CD4-positive, alpha-beta T cell treated with Interleukin-10 for 1 hour (primary cell): Measurements from ENCODE around the gene SIGLEC11.

ENCODE experiments used
- DNase-seq: peaks from one replicate; pipeline ENCODE4 v3.0.0-alpha.2; 2020

SIGLEC11 gene

GRCh38 chr19:49924004-49924880 lies 36.7 kb downstream of the SIGLEC11 start:
- no peak for DNase-seq

- no peak for DNase-seq
Observed at GRCh38 chr19:49923055-49924003, 37.6 kb downstream of the SIGLEC11 start.

- no peak for DNase-seq
Observed at GRCh38 chr19:49921871-49922795, 38.8 kb downstream of the SIGLEC11 start.

GRCh38 chr19:49920624-49921363 lies 40.2 kb downstream of the SIGLEC11 start:
- DNase-seq = no peak

GRCh38 chr19:49918089-49918488 lies 42.9 kb downstream of the SIGLEC11 start:
- no peak for DNase-seq

GRCh38 chr19:49916839-49917733 lies 43.9 kb downstream of the SIGLEC11 start:
- DNase-seq = no peak

GRCh38 chr19:49915271-49915670 lies 45.7 kb downstream of the SIGLEC11 start:
- no peak for DNase-seq

- no peak for DNase-seq
Observed at GRCh38 chr19:49913720-49914119, 47.3 kb downstream of the SIGLEC11 start.

GRCh38 chr19:49912965-49913685 lies 47.8 kb downstream of the SIGLEC11 start:
- DNase-seq = no peak

GRCh38 chr19:49911381-49912145 lies 49.4 kb downstream of the SIGLEC11 start:
- peak; percentile 46 for DNase-seq

GRCh38 chr19:49910179-49910578 lies 50.8 kb downstream of the SIGLEC11 start:
- no peak for DNase-seq

- DNase-seq = no peak
Observed at GRCh38 chr19:49908480-49909420, 52.2 kb downstream of the SIGLEC11 start.

GRCh38 chr19:49907745-49908446 lies 53.1 kb downstream of the SIGLEC11 start:
- DNase-seq = no peak

- no peak for DNase-seq
Observed at GRCh38 chr19:49906879-49907564, 54.0 kb downstream of the SIGLEC11 start.

- no peak for DNase-seq
Observed at GRCh38 chr19:49904136-49904535, 56.8 kb downstream of the SIGLEC11 start.
